IPS-NIHi7 (cell line): ENCODE measurements around the gene LAMTOR4.
"Not testable (repeated sequence)": the region's sequence is repeated elsewhere in the genome, so short reads cannot be mapped to it uniquely, and the experiment has no call there.

Experiments used
- DNase-seq: peaks from one replicate; pipeline ENCODE4 v3.0.0; 2012; ENCODE audit warnings: mixed read lengths; ENCODE audit errors: extremely low spot score

Gene LAMTOR4

DNA sequence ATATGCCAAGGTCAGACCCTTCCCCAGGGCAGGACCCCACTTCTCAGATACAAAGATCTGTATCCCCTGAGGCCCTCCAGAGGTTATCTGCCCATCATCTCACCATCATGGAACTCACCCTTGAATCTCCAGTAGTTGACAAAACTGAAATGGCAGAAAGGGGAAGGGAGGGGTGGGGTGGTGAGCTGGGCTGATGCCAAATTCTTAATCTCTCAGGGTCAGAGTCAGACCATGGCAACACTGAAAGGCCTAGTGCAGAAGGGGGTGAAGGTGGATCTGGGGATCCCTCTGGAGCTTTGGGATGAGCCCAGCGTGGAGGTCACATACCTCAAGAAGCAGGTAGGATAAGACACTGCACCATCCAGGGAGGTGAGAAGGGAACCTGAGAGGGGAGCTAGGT, 26.1 kb upstream of the LAMTOR4 start:
- no peak for DNase-seq

- DNase-seq, result no peak
These were observed 24.2 kb upstream of the LAMTOR4 start for GRCh38 chr7:100124301-100125230.

- no peak for DNase-seq
These were observed 22.3 kb upstream of the LAMTOR4 start for GRCh38 chr7:100126239-100126930.

DNA sequence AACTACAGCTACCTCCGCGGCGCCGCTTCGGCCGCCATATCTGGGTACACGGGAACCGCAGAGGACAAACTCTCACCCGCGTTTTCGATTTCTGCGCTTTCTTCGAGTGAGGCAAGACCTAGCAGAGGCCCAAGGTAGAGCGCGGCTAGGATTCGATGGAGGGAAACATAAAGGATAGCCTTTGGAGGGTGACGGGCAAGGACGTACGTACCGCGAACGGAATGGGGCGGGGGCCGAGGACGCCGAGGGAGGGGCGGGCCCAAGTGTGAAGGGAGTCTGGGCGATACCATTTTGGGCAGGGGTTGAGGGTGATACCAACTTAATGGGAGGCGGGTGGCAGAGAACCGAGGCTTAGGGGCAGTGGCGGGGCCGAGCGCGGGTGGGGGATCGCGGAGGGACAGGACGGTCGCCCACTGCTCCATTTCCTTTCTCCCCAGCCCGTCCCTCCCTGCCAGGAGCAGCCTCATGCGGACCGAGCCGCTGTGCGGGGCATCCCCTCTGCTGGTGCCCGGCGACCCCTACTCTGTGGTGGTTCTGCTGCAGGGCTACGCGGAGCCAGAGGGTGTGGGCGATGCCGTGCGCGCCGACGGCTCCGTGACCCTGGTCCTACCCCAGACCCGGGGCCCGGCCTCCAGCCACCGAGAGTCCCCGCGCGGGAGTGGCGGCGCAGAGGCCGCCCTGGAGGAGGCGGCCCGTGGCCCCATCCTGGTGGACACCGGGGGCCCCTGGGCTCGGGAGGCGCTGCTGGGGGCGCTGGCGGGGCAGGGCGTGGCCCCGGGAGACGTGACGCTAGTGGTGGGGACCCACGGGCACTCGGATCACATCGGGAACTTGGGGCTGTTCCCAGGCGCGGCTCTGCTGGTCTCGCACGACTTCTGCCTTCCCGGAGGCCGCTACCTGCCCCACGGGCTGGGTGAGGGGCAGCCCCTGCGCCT, 21.5 kb upstream of the LAMTOR4 start, which contains the start of gene MBLAC1:
MBLAC1 (plus strand) TSS at position 37 of the 935 bp plus-strand sequence; CDS start at position 466, 429 bp downstream.
- peak; percentile 84 for DNase-seq

DNA sequence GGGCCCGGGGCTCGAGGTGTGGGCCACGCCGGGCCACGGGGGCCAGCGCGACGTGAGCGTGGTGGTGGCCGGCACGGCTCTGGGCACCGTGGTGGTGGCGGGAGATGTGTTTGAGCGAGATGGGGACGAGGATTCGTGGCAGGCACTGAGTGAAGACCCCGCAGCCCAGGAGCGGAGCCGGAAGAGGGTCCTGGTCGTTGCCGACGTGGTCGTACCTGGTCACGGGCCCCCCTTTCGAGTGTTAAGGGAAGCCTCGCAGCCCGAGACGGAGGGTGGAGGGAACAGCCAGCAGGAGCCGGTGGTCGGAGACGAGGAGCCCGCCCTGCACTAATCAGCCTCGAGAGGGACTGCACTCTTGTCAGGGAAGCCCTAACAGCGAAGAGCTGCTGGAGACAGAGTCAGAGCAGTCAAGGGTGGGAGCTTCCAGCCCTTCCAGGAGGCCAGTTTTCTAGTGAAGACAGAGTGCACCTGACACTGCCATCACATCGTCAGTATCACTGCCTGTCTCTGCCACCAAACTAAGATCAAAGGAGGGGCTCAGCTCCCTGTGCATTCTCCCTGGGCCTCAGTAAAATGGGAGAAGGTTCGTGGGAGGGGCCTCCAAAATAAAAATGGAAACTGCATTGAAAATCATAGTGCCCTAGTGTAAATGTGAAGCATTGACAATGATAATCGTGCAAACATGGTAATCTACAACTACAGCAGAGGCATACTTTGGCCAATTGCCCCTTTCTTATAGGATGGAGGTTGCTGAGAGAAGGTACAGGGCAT, 20.7 kb upstream of the LAMTOR4 start:
- peak; percentile 34 for DNase-seq

GRCh38 chr7:100128637-100128963, 20.1 kb upstream of the LAMTOR4 start:
- DNase-seq, result no peak

GRCh38 chr7:100130220-100130607, 18.5 kb upstream of the LAMTOR4 start:
- not testable (repeated sequence) for DNase-seq

DNA sequence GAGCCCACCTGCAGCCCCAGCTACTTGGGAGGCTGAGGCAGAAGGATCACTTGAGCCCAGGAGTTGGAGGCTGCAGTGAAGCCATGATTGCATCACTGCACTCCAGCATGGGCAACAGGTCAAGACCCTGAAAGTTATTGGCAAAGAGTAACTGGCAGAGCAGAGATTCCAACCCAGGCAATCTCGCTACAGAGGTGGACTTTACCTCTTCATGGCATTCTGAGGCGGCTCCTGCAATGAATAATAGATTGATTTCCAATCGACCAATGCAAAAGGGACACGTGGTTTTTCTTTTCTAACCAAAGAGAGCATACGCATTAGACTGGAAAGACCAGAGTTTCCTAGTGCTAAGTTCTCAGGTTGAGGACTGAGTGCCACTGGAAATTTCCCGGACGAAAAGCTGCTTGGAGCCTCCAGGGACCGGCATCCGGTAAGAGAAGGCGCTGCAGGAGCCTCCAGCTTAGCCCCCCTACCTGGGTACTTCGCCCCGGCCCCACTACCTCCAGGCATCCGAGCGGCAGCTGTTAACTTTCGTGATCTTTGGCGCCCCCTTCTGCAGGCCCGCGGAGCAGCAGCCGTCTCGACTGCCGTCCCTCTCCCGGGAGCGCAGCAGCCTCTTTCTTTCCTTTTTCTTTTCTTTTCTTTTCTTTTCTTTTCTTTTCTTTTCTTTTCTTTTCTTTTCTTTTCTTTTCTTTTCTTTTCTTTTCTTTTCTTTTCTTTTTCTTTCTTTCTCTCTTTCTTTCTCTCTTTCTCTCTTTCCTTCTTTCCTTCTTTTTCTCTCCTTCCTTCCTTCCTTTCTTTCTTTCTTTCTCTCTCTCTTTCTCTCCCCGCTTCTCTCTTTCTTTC, 17.9 kb upstream of the LAMTOR4 start:
- peak; percentile 90 for DNase-seq

DNA sequence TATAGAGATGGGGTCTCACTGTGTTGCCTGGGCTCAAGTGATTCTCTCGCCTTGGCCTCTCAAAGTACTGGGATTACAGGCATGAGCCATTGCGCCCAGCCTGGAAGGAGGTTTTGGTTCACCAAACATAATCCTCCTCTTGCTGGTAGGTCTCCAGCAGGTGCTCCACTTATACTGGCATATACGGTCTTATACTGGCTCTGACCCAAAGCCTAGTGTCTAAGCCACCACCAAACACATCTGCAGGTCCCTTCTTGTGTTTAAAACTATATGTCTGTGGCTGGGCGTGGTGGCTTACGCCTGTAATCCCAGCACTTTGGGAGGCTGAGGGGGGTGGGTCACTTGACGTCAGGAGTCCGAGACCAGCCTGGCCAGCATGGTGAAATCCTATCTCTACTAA, 16.6 kb upstream of the LAMTOR4 start:
- DNase-seq, result no peak

DNA sequence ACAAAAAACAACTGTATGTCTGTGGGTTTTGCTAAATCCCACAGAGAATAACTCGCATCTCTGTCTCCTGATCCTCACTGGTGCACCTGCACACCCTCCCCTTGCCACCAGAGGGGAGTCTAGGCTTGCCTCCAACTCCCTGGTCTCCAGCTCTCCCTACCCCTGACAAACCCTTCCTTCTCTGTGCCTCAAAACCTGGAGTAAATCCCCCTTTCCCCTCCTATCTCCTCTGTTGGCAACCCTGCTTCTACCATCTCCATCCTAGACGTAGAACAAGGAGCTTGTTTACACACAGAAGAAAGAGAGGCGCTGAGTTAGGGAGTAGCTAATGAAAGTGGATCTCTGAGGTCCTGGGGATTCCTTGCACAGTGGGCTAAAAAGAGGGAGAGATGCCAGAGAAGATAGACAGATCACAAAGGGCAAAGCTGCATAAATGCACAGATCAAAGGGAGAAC, 16.0 kb upstream of the LAMTOR4 start:
- DNase-seq, result peak; percentile 83

- DNase-seq, result no peak
These were observed 10.6 kb upstream of the LAMTOR4 start for GRCh38 chr7:100137851-100138760.

- no peak for DNase-seq
These were observed 7.2 kb upstream of the LAMTOR4 start for GRCh38 chr7:100141555-100141949.

DNA sequence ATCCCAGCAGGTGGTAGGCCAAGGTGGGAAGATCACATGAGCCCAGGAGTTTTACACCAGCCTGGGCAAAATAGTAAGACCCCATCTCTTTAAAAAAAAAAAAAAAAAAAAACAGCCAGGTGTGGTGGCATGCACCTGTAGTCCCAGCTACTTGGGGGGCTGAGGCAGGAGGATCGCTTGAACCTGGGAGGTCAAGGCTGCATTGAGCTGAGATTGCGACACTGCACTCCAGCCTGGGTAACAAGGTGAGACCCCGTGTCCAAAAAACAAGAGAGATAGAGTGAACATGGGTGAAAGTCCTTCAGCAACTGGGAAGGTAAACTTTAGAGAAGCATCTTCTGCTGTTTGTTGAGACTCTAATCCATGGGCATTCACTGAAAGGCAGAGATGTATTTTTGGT, 6.3 kb upstream of the LAMTOR4 start:
- no peak for DNase-seq

- not testable (repeated sequence) for DNase-seq
These were observed 2.4 kb upstream of the LAMTOR4 start for GRCh38 chr7:100146350-100146749.

GRCh38 chr7:100147278-100147677, 1.4 kb upstream of the LAMTOR4 start:
- DNase-seq, result no peak

DNA sequence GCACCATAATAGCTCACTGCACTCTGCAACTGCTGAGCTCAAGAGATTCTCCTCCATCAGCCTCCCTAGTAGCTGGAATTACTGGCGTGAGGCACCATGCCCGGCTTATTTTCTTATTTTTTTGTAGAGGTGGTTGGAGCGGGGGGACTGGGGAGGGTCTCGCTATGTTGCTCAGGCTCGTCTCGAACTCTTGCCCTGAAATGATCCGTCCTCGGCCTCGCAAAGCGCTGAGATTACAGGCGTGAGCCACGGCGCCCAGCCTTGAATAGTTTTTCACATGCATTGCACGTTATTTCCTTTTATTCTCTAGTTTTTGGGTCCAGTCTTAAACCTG, 526 bp upstream of the LAMTOR4 start:
- no peak for DNase-seq

- no peak for DNase-seq
These were observed 3.7 kb downstream of the LAMTOR4 start for GRCh38 chr7:100152404-100152803.

DNA sequence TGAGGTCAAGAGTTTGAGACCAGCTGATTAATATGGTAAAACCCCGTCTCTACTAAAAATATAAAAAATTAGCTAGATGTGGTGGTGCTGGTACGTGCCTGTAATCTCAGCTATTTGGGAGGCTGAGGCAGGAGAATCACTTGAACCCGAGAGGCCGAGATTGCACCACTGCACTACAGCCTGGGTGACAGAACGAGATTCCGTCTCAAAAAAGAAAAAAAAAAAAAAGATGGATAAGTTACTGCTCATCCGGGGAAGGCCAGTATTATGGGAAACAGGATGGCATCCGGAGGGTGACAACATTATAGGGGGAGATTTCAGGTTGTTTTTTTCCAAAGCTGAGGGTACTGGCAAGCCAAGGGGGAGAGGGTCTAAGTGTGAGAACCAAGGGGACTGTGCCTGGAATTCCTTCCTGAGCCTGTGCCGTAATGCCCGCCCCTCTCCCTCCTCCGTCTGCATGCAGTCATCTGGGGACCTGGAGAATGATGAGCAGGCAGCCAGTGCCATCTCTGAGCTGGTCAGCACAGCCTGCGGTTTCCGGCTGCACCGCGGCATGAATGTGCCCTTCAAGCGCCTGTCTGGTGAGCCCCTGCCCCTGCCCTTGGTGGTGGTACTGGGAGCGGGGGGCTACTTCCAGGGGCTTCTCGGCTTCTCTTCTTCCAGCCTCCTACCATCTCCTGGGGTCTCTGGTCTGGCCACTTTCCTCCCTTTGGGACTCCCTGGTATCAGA, 4.4 kb downstream of the LAMTOR4 start:
- no peak for DNase-seq
